D341Med (cell line): Measurements from ENCODE around the gene RTP5.

Source experiments
- DNase-seq: peaks from one replicate; pipeline ENCODE4 v3.0.0; 2012; ENCODE audit warnings: low spot score

Gene RTP5

DNA sequence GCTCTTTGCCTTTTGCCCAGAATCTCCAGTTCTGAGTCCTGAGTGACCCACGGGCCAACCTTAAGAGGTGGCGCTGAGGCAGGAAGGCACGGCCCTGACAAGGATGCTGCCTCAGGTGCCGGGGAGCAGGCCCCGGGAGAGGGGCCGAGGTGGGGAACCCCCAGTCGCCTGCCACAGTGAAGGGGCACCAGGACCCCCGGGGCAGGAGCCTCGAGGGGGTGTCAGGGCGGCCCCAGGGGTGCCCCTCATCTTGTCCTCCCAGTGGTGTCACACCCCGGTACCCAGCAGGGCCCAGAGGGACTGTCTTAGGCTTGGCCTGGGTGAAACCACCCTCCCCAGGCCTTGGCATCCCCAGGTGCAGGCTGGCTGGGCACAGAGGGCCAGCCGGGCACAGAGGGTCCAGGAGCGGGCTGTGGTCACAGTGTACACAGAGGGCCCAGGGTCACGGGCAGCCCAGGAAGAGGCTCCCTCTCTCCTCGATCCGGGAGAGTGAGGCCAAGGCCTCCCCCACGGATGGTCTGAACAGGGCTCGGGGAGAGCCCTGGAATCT lies 11.9 kb upstream of the RTP5 start:
- peak; percentile 24 for DNase-seq

DNA sequence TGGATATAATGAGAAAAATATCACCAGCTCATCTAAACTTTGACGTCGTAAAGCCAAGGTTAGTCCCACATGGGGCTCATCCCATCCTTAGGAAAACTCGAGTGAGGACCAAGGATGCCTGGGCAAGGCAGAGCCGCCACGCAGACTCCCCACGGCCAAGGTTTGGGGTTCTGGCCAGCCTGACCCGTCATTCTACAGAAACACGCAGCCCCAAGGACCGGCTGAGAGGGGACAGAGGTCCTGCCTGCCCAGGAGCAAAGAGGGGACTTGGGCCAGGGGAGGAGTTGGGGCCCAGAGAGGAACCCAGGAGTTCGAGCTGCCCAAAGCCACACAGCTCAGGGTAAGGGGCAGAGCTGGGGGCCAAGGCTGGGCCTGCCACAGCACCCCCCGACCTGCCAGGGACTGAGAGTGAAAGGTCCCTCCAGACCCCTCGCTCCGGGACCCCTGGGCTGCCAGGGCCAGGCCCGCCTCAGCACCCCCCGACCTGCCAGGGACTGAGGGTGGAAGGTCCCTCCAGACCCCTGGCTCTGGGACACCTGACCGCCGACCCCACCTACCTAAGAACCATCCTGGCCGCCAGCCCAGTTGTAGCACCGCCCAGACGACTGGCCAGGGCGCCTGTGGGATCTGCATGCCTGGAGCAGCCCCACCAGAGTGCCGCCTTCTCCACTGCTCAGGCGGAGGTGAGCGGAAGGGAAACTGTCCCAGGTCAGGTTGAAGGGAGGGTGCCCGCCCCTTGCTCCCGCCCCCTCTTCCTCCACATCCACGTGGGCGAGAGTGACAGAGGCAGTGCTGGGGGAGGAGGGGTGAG lies 11.1 kb upstream of the RTP5 start, which contains the start of gene PDCD1:
Gene PDCD1 (minus strand): TSS at position 689 of the 811 bp plus-strand sequence. CDS start 56 bp downstream, at position 633.
- DNase-seq, result peak; percentile 39

GRCh38 chr2:241859017-241859435 lies 10.5 kb upstream of the RTP5 start:
- peak; percentile 33 for DNase-seq

GRCh38 chr2:241859436-241860183 lies 9.9 kb upstream of the RTP5 start:
- DNase-seq, result peak; percentile 58

DNA sequence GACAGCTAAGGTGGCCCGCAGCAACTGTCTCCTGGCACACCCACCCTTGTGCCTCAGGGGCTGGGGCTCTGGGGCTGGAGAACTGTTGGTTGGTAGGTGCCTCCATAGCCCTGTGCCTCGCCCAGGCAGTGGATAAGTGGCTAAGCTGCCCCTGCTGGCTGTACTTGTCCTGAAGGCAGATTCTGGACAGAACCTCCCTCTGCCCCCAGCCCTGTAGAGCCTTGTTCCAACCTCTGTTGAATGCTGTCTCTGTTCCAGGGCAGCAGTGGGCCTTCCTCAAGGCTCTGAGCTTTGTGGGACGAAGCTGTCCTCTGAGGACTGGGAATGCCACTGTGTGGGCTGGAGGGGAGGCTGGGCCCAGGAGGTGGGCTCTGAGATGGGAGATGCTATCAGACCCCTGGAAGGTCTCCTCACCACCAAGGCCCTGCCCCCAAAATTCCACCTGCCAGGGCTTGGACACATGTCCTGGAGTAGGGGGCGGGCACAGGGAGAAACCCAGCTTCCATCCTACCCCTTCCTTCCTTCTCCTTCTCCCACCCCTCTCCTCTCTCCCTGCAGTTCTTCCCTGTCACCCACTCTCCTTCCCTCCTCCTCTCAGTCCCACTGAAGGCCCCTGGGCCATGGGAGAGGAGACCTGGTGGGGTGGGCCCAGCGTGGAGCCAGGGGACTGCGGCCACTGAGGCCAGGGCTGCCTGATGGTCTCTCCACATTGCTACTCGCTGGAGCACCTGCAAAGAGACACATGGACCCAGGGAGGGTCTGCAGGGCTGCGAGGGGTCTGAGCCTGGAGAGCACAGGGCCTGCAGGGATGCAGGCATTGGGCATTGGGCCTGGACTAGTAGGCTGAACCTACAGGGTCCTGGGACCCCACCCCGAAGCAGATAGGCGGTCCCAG lies 9.1 kb upstream of the RTP5 start:
- peak; percentile 30 for DNase-seq

- DNase-seq, result no peak
Observed at GRCh38 chr2:241861264-241861663, 8.3 kb upstream of the RTP5 start.

DNA sequence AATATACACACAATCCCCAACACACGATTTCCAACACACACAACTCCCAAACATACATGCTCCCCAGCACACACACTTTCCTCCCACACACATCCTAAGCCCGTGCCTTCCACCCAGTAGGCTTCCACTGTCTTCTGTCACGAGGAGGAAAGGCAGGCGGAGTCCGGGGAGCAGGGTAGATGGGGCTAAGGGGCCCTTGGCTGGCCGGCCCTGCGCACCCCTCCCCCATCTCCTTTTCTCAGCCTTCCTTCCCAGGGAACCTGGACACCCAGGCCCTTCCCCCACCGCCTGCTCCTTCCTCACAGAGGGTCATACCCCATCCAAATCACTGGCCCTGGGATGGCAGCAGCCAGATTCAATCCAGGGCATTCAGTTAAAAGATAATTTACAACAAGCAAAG lies 7.4 kb upstream of the RTP5 start:
- peak; percentile 15 for DNase-seq

DNA sequence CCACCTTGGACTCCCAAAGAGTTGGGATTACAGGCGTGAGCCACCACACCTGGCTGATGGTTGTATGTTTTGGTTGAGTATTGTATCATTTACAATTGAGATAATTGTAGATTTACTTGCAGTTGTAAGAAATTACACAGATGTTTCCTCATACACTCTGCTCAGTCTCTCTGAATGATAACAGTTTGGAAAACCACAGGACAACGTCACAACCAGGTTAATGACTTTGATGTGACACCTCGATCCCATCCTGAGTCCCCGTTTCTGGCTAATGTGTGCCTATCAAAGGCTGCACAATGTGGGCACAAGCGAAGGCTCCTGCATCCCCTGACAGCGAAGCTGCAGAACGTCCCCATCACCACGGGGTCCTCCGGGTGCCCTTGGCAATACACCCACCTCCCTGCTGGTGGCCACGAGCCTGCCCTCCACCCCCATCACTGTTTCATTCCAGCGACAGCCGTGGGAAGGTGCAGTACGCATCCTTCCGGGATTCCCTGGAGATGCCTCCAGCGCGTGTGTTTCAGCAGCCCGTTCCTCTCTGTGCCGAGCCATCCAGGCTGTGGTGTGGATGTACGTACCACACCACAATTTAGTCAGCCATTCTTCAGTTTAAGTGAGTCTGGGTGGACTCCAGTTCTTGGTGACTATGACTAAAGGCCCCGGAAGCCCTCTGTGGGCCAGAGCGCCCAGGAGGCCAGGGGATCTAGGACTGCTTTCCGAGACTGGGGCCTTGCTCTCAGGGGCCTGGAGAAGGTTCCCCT lies 6.6 kb upstream of the RTP5 start:
- DNase-seq, result peak; percentile 14

DNA sequence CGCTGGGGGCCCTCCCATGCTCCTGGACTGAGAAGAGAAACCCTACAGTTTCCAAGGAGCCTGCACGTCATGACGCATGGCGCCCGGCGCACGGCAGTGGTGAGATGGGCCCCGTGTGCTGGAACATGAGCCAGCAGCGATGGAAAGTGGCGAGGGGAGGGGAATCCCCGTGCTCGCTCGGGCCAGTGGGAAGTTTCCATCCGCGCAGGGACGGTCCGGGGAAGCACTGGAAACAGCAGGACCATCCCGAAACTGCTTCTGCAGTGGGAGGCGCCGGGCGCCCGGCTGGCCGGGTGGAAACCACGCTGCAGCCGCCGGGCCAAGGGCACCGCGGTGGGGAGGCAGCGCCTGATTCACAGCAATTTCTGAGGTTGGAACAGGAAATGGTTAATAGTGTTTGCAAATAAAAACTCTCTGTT lies 6.0 kb upstream of the RTP5 start:
- no peak for DNase-seq

- no peak for DNase-seq
Observed at GRCh38 chr2:241864168-241864849, 5.2 kb upstream of the RTP5 start.

GRCh38 chr2:241864850-241865213 lies 4.7 kb upstream of the RTP5 start:
- no peak for DNase-seq

DNA sequence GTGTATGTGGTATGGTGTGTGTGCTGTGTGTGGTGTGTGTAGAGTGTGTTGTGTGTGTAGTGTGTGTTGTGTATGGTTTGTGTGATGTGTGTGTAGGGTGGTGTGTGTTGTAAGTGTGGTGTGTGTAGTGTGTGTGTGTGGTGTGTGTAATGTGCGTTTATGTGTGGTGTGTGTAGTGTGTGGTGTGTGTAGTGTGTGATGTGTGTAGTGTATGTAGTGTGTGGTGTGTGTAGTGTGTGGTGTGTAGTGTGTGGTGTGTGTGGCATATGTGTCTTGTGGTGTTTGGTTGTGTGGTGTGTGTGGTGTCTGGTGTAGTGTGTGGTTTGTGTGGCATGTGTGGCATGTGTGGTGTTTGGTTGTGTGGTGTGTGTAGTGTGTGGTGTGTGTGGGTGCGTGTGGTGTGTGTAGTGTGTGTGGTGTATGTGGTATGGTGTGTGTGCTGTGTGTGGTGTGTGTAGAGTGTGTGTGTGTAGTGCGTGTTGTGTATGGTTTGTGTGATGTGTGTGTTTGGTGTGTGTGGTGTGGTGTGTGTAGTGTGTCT lies 4.0 kb upstream of the RTP5 start:
- no peak for DNase-seq

GRCh38 chr2:241865957-241866789 lies 3.4 kb upstream of the RTP5 start:
- DNase-seq, result peak; percentile 66

DNA sequence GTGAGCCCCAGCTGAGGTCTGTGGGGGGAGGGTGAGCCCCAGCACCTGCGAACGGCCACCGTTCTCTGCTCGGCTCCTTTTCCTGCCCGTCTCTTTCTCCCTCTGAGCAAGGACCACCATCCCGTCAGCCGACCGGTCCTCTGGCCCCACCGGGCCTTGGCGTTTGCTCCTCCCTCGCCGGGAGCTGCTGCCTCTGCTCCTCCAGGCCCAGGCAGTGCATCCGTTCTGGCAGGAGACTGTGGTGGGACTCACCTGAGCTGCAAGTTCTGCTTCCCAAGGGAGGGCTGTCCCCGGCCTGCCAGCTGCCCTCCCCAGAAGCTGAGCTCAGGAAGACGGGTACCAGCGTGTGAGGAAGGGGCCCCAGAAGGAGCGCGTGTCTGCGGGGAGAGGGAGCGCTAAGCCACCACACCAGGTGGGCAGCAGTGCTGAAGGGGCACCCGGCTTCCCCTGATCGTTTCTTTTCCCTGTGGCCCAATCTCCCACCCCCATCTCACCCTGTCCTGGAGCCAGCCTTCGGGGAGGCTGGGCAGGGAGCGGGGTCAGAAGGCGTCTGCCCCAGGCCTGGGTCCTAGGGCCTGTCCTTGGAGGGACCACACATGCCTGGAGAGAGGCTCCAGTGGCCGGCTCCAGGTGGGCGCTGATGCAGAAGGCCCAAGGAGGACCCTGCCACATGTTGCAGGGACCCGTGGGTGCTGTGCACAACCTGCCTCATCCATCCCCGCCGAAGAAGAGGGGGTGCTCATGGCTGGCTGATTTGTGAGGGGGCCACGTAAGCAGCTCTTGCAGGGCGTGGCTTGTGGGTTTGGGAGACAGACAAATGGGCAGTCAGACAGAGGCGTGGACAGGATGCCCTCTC lies 2.5 kb upstream of the RTP5 start:
- DNase-seq, result no peak

DNA sequence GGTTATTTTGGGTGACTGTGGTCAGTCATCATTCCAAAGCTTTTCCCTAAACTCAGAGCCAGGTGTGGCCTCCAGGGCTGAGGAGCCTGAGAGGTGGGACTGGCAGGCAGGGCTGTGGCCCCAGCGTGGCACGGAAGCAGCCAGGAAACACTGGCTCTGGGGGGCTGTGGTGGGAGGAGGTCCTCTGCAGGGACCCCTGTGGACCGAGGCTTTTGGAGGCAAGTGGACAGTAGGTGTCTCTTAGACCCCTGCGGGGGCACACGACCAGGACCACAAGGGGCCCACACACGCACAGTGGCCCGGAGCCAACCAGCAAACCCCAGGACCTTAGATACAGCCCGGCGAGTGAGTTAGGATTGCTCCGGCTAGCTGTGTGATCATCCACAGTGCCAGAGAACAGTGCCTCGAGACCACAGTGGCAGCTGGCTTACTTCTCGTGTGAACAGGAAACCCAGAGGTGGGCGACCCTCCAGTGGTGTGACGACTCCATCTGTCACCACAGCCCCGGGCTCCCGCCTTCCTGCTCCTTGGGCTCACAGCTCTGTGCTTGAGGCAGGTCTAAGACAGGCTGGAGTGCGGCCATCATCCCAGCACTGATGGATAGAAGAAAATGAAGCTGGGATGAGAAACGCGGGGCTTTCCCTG lies 1.6 kb upstream of the RTP5 start:
- no peak for DNase-seq

DNA sequence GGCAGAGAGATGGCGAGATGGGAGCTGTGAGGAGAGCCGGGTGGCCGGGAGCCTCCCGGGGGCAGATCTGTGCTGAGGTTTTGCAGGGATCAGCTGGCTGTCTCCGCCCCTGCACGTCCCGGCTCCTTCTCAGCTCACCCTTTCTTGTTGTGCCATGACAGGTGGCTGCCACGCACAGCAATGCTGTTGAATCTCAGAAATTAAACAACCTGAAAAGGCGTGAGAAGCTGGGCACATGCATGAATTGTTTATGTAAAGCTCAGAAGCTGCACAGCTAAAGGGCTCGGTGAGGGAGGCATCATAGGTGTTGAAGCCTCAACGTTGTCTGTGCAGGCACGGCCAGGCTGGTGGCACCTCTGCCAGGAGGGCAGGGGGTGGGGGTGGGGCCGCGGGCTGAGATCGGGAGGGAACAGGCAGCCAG lies 858 bp upstream of the RTP5 start:
- DNase-seq, result no peak

- DNase-seq, result no peak
Observed at GRCh38 chr2:241870081-241870541, 582 bp downstream of the RTP5 start.
